Mesenteric fat pad (tissue), 1 donor: Measurements from ENCODE around the gene CDC42BPG. TPM values are rescaled to one million over a fixed set of nuclear protein-coding genes. Genes with fewer than 3 reads are reported as not detected.

Experiments used
- DNase-seq: peaks from one replicate; pipeline ENCODE4 v3.0.0-alpha.2; 2020; ENCODE audit warnings: low spot score
- total RNA-seq: library from RNA; stranded (reverse); fragmentation: NEBNext Ultra II Directional; extraction: Animal tissue kit (Norgen Biotek cat#: 25700); gene quantifications from one replicate; pipeline ENCODE4 v1.2.1, GENCODE V29; 2021
- donor health status: DM: yes; HTN: yes; CAD: no.

CDC42BPG gene
- total RNA-seq, 1 donor from 2014 or later = 0.55 TPM

- no peak for DNase-seq
Observed at GRCh38 chr11:64804346-64805210, 39.9 kb downstream of the CDC42BPG start.

GRCh38 chr11:64803846-64804345 lies 40.6 kb downstream of the CDC42BPG start:
- DNase-seq = no peak

- DNase-seq = no peak
Observed at GRCh38 chr11:64803158-64803845, 41.2 kb downstream of the CDC42BPG start, which contains the start of gene MAP4K2. Gene MAP4K2 (minus strand): TSS chr11:64803214. CDS start chr11:64803149, 65 bp downstream.

- no peak for DNase-seq
Observed at GRCh38 chr11:64802370-64803157, 41.9 kb downstream of the CDC42BPG start.

- DNase-seq = no peak
Observed at GRCh38 chr11:64801561-64802369, 42.7 kb downstream of the CDC42BPG start.

- no peak for DNase-seq
Observed at GRCh38 chr11:64801158-64801464, 43.3 kb downstream of the CDC42BPG start.

- DNase-seq = no peak
Observed at GRCh38 chr11:64800303-64801157, 43.9 kb downstream of the CDC42BPG start.

GRCh38 chr11:64799623-64800302 lies 44.7 kb downstream of the CDC42BPG start:
- DNase-seq = no peak

- DNase-seq = no peak
Observed at GRCh38 chr11:64799256-64799622, 45.2 kb downstream of the CDC42BPG start.

- no peak for DNase-seq
Observed at GRCh38 chr11:64796757-64797541, 47.5 kb downstream of the CDC42BPG start.

GRCh38 chr11:64796047-64796756 lies 48.3 kb downstream of the CDC42BPG start:
- no peak for DNase-seq

- DNase-seq = peak; percentile 71
Observed at GRCh38 chr11:64794526-64794925, 49.9 kb downstream of the CDC42BPG start.

- peak; percentile 80 for DNase-seq
Observed at GRCh38 chr11:64793271-64794160, 50.9 kb downstream of the CDC42BPG start.

- DNase-seq = peak; percentile 76
Observed at GRCh38 chr11:64792482-64792881, 52.0 kb downstream of the CDC42BPG start.

- DNase-seq = peak; percentile 77
Observed at GRCh38 chr11:64791781-64792291, 52.6 kb downstream of the CDC42BPG start.
